Fibroblast of lung (primary cell): ENCODE data around the gene SUPT16H. TPM values are rescaled to one million over a fixed set of nuclear protein-coding genes. Genes with fewer than 3 reads are reported as not detected.

Source experiments
- DNase-seq, 2 donors: peaks; one replicate each; pipeline versions ENCODE4 v3.0.0 to v3.0.0-alpha.2; 2010; ENCODE audit warnings: low read depth in 2 of 2
- H2AFZ ChIP-seq: 2 replicates; pipeline ENCODE4 v1.5.1; 2012; ENCODE audit warnings: low read length, control low read depth, inconsistent platforms
- H3K27ac ChIP-seq: 2 replicates; pipeline ENCODE4 v1.5.1; 2011; ENCODE audit warnings: low read length, control low read depth; ENCODE audit not compliant: insufficient read depth
- H3K27me3 ChIP-seq: 2 replicates; pipeline ENCODE4 v1.5.1; 2011; ENCODE audit warnings: mild to moderate bottlenecking, low read length; ENCODE audit not compliant: control insufficient read depth, insufficient read depth
- H3K36me3 ChIP-seq: 2 replicates; pipeline ENCODE4 v1.5.1; 2011; ENCODE audit warnings: low read length; ENCODE audit not compliant: control insufficient read depth, insufficient read depth
- H3K4me1 ChIP-seq: 2 replicates; pipeline ENCODE4 v1.5.1; 2011; ENCODE audit warnings: low read length; ENCODE audit not compliant: control insufficient read depth, insufficient read depth; ENCODE audit errors: extremely low read depth
- H3K4me2 ChIP-seq: 2 replicates; pipeline ENCODE4 v1.5.1; 2011; ENCODE audit warnings: low read length, control low read depth; ENCODE audit not compliant: insufficient read depth; ENCODE audit errors: extremely low read depth
- H3K4me3 ChIP-seq, 4 experiments: fragments of 200-600 bp in 1 of 4; sonication (generic) in 1 of 4; replicated peaks in 1 of 4; 2 replicates each; pipeline ENCODE4 v1.5.1; 2011 to 2016; ENCODE audit warnings: low read length in 4 of 4, low read depth in 3 of 4, mild to moderate bottlenecking in 3 of 4, control low read depth in 2 of 4, inconsistent platforms in 1 of 4, mixed read lengths in 1 of 4; ENCODE audit not compliant: insufficient read depth in 1 of 4; ENCODE audit errors: control extremely low read depth in 1 of 4
- H3K79me2 ChIP-seq: 2 replicates; pipeline ENCODE4 v1.5.1; 2012; ENCODE audit warnings: mild to moderate bottlenecking, low read length, inconsistent platforms; ENCODE audit not compliant: control insufficient read depth, insufficient read depth
- H3K9ac ChIP-seq: 2 replicates; pipeline ENCODE4 v1.5.1; 2011; ENCODE audit warnings: mild to moderate bottlenecking, low read length, control low read depth; ENCODE audit not compliant: insufficient read depth
- H3K9me3 ChIP-seq: 2 replicates; pipeline ENCODE4 v1.5.1; 2012; ENCODE audit warnings: low read depth, low read length; ENCODE audit not compliant: control insufficient read depth, insufficient read depth
- H4K20me1 ChIP-seq: 2 replicates; pipeline ENCODE4 v1.5.1; 2011; ENCODE audit warnings: low read length; ENCODE audit not compliant: control insufficient read depth, insufficient read depth; ENCODE audit errors: extremely low read depth
- EZH2 ChIP-seq: IDR thresholded peaks from 2 replicates; pipeline ENCODE4 v1.5.1; 2012; ENCODE audit warnings: low read length, control low read depth, mild to moderate bottlenecking; ENCODE audit errors: missing control alignments
- polyA plus RNA-seq, 2 donors: library from polyadenylated mRNA; depleted of rRNA in 1 of 2; stranded (reverse) in 1 of 2; unstranded in 1 of 2; fragments of >200 nt; gene quantifications; 2 replicates each; pipeline ENCODE4 v1.2.1, GENCODE V29; 2011 to 2012; ENCODE audit warnings: missing spikeins in 1 of 2
- total RNA-seq: library from RNA; depleted of rRNA; stranded (reverse); fragments of >200 nt; gene quantifications from 2 replicates; pipeline ENCODE4 v1.2.1, GENCODE V29; 2014
- TF ChIP-seq, protein P1 (sequence below), 2 donors: IDR thresholded peaks in 1 of 2; conservative IDR thresholded peaks in 1 of 2; 1 replicate in 1 of 2; 2 replicates in 1 of 2; pipeline ENCODE4 v1.5.1; 2011 to 2012; ENCODE audit warnings: low read length in 2 of 2, control low read depth in 1 of 2, inconsistent platforms in 1 of 2, low read depth in 1 of 2, mild to moderate bottlenecking in 1 of 2

Gene SUPT16H
- total and polyA plus RNA-seq, 2 donors (not counting 1 experiment from before 2014, with no cell fraction given) = 58.7 to 66.1 TPM

DNA sequence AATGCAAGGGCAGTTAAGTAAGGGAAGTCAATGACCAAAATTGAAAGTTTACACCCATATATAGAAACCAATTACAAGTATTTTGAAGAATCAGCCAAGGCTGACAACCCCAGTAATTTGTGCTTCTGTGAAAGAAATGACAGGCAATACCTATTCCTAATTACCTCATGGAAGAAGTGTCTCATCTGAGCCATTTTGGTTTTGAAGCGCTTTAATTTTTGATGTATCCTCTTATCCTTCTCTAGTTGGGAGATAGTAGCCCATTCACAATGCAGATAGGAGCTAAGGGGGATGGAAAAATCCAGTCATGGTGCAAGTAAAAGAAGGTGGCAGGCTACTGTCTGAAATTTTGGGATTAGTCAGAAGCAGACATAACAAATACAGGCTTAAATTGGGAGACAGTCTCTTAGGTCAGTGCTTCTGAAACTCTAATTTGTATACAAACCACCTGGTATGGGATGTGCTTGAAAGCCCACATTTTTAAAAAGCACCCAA lies 30.4 kb upstream of the SUPT16H start:
- Histone ChIP-seq H3K27ac (no peak overlapping the region), H3K4me2 (no peak overlapping the region), H4K20me1 (no peaks in the 10 kb centered on the region), H3K4me3 (no peak overlapping the region), H3K9me3 (no peaks in the 10 kb centered on the region), H2AFZ (no peak overlapping the region), H3K79me2 (no peaks in the 10 kb centered on the region), H3K36me3 (peaks cover 7% of the 10 kb centered on the region), H3K9ac (no peak overlapping the region), H3K27me3 (no peaks in the 10 kb centered on the region), H3K4me1 (no peaks in the 10 kb centered on the region)
- DNase-seq = no peak
- TF ChIP-seq, protein P1, sequence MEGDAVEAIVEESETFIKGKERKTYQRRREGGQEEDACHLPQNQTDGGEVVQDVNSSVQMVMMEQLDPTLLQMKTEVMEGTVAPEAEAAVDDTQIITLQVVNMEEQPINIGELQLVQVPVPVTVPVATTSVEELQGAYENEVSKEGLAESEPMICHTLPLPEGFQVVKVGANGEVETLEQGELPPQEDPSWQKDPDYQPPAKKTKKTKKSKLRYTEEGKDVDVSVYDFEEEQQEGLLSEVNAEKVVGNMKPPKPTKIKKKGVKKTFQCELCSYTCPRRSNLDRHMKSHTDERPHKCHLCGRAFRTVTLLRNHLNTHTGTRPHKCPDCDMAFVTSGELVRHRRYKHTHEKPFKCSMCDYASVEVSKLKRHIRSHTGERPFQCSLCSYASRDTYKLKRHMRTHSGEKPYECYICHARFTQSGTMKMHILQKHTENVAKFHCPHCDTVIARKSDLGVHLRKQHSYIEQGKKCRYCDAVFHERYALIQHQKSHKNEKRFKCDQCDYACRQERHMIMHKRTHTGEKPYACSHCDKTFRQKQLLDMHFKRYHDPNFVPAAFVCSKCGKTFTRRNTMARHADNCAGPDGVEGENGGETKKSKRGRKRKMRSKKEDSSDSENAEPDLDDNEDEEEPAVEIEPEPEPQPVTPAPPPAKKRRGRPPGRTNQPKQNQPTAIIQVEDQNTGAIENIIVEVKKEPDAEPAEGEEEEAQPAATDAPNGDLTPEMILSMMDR (conservative IDR thresholded peaks at IDR 0.05 in 1 of 2, IDR thresholded peaks at IDR 0.05 in 1 of 2; ENCODE audit: low read depth in 1 of 2, low read length in 2 of 2) = no peak
- TF ChIP-seq EZH2 = no peak

DNA sequence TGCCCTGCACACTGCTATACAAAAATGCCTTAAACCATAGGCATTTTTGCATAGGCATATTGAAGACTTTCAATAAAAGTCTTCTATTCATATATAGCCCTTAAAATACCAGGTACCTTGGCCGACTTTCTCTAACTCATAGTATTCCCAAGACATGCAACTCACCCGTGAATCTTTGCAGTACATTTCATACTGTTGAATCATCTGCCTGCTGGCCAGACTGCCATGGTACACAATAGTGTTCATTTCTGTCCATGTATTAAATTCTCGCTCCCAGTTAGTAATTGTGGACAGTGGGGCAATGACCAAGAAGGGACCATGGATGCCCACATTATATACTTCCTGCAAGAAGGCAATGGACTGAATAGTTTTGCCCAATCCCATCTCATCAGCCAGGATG lies 24.3 kb upstream of the SUPT16H start:
- Histone ChIP-seq H3K4me1 (no peaks in the 10 kb centered on the region), H3K36me3 (peaks cover 20% of the 10 kb centered on the region), H3K4me3 (no peak overlapping the region), H3K9ac (no peak overlapping the region), H3K27me3 (no peaks in the 10 kb centered on the region), H4K20me1 (no peaks in the 10 kb centered on the region), H2AFZ (no peak overlapping the region), H3K9me3 (no peaks in the 10 kb centered on the region), H3K27ac (no peak overlapping the region), H3K4me2 (no peak overlapping the region), H3K79me2 (no peaks in the 10 kb centered on the region)
- peak; percentile 50 to 76 for DNase-seq
- TF ChIP-seq, protein P1 (conservative IDR thresholded peaks at IDR 0.05 in 1 of 2, IDR thresholded peaks at IDR 0.05 in 1 of 2; ENCODE audit: low read depth in 1 of 2, low read length in 2 of 2) = no peak

DNA sequence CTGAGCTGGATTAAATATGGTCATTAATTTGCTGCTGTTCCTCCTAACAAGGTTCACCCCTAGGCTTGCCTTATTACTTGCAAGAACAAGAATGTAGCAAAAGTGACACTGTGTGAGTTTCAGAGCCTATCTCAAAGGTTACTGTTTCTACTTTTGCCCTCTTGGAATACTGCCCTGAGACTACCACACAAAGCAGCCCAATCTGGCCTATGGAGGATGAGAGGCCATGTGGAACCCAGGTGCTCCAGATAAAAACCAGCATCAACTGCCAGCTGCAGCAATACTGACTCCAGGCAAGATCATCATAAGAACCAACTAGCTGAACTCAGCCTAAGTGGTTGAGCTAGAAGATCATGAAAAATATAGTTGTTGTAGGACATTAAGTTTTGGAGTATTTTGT lies 22.4 kb upstream of the SUPT16H start:
- TF ChIP-seq EZH2 = no peak
- TF ChIP-seq, protein P1 (conservative IDR thresholded peaks at IDR 0.05 in 1 of 2, IDR thresholded peaks at IDR 0.05 in 1 of 2; ENCODE audit: low read depth in 1 of 2, low read length in 2 of 2) = no peak
- peaks cover 23% of the 10 kb centered on the region for H3K36me3 ChIP-seq
- no peak overlapping the region for H3K4me2 ChIP-seq

More for the DNA sequence above, 22.4 kb upstream of the SUPT16H start:
- no peak overlapping the region for H2AFZ ChIP-seq
- no peak for DNase-seq
- no peaks in the 10 kb centered on the region for H3K27me3 ChIP-seq
- no peaks in the 10 kb centered on the region for H4K20me1 ChIP-seq
- H3K4me3 ChIP-seq = no peak overlapping the region
- H3K4me1 ChIP-seq = no peaks in the 10 kb centered on the region
- H3K9me3 ChIP-seq = no peaks in the 10 kb centered on the region
- H3K9ac ChIP-seq = no peak overlapping the region
- no peak overlapping the region for H3K27ac ChIP-seq
- no peaks in the 10 kb centered on the region for H3K79me2 ChIP-seq
